Left lobe of liver (tissue), 2 donors: Measurements from ENCODE around the gene TADA3. TPM values are rescaled to one million over a fixed set of nuclear protein-coding genes. Genes with fewer than 3 reads are reported as not detected.

Experiments
- ATAC-seq: fragments of 200-7000 bp; cut with Tn5 transposase; one replicate; pipeline ENCODE4 v1.9.1; 2020; ENCODE audit warnings: mild to moderate bottlenecking, moderate library complexity
- DNase-seq: peaks from one replicate; pipeline ENCODE4 v3.0.0-alpha.2; 2020; ENCODE audit warnings: low spot score
- total RNA-seq: library from RNA; stranded (reverse); gene quantifications from one replicate; pipeline ENCODE4 v1.2.1, GENCODE V29; 2021
- donor health status: DM: no; HTN: no; CAD: no; lungs with moderate emphysema.
- donor health status: DM: no; HTN: yes; CAD: no.

Gene TADA3
- total RNA-seq, 1 donor from 2014 or later: 25.8 TPM

DNA sequence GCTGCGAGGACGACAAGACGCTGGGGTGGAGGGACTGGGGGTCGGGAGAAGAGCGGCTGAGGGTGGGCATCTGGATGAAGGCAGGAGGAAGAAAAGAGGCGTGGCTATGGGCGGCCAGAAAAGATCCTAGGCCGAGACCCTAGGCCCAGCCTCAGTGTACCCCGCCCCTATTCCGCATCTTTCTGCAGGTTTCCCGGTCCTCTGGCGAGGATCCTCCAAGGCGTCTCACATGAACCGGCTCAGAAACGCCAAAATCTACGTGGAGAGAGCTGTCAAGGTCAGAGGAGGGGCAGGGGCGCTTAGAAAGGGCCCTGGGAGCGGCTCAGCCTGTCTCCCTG is 18.1 kb upstream of the TADA3 start:
- no peak for ATAC-seq
- no peak for DNase-seq

- ATAC-seq: peak; percentile 84
- DNase-seq: peak; percentile 71
Measured at GRCh38 chr3:9809615-9810432, 17.6 kb upstream of the TADA3 start, which contains the start of gene TTLL3. TSS of gene TTLL3 (plus strand) at chr3:9810262. CDS start at chr3:9810662, 400 bp downstream.

DNA sequence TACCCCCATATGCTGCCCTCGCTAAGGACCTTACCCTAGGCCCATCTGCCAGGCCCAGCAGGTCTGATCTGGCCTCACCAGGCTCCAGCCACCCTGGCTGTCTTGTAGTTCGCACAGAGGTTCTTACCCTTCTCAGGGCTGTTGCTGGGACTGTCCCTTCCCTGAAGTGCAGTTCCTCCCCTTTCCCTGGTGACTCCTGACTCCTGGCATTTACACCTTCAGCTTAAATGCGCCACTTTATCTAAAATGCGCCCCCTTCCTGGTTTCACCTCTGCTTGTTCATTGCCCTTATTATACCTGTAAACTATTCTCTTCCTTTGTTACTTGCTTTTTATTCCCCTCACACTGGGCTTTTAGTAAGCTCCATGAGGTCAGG is 17.0 kb upstream of the TADA3 start:
- DNase-seq: no peak
- no peak for ATAC-seq

DNA sequence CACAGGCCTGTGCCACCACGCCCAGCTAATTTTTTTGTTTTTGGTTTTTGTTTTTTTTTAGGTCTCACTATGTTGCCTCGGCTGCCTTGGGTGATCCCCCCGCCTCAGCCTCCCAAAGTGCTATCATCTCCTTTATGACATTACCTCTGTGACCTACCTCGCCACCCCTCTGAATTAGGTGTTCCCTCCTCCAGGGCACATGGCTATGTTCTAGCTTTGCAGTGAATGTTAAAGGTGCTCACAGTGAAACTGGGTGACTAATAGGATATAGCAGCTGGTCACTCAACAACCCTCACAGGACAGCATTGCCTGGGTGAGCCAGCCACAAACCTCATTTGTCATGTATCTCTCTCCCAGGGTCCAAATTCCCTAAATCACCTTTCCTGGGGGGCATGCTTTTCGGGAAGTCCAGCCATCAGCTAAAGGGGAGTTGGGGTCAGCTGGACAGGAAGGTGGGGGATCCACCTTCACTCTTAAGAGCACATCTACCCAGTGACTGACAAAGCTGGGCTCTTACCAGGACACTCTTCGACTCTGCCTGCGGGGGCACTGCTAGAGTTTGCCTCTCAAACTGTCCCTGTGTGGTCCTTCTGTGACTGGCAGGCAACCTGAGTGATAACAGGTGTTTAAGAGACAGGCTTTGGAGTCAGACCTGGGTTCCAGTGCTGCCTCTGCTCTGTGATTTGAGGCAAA is 16.2 kb upstream of the TADA3 start:
- ATAC-seq (peak; percentile 42), DNase-seq (no peak)

DNA sequence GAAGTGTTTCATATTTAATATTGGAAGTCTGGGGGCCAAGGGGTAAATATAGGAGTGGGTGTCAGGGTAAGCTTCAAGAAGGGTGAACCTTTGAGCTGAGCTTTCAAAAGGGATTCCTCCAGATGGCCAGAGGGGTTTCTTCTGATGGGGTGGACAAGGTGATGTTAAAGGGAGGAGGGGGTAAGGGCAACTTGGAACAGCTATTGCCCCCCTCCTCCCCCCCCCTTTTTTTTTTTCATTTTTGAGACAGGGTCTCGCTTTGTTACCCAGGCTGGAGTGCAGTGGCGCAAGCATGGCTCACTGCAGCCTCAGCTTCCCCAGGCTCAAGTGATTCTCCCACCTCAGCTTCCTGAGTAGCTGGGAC is 15.7 kb upstream of the TADA3 start:
- DNase-seq (no peak), ATAC-seq (no peak)

DNA sequence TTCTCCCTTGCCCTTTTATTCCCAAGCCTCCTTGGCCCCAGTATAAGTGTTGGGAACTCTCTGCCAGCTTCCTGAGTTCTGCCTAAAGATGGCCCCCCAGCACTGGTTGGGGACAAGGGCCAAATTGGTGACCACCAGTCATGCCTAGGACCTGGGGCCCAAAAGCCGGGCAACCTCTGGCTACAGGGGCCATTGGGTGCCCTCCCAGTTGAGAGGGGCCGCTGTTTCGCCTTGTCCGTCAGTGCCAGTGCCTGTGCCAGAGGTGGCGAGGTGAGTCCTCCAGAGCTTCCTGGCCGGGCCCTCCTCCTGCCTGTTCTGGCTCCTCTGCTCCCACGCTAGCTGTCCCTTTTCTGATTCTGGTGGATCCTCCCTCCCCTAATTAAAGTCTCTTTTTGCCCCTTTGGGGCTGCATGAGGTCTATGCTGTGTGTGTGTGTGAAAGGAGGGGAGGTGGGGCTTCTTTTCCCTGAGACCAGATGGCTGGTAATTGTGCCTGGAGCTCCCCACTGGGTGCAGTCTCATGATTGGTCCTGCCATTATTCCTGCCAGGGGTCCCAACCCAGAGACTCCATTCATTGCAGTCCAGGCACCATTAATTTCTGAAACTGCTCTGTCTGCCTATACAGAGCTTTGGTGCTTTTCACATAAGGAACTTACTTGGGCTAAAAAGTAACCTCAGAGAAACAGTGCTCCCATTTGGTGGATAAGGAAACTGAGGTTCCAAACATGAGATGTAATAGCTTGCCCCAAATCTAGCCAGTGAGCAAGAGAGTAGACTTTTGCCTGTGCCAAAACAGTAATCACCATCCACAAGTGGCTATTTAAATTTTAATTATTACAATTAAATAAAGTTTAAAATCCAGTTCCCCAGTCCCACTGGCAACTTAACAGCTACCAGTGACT is 14.7 kb upstream of the TADA3 start:
- ATAC-seq (no peak), DNase-seq (no peak)

- DNase-seq (no peak), ATAC-seq (no peak)
Measured at GRCh38 chr3:9806137-9806536, 13.9 kb upstream of the TADA3 start.

GRCh38 chr3:9804996-9805395 is 12.7 kb upstream of the TADA3 start:
- no peak for DNase-seq
- no peak for ATAC-seq

DNA sequence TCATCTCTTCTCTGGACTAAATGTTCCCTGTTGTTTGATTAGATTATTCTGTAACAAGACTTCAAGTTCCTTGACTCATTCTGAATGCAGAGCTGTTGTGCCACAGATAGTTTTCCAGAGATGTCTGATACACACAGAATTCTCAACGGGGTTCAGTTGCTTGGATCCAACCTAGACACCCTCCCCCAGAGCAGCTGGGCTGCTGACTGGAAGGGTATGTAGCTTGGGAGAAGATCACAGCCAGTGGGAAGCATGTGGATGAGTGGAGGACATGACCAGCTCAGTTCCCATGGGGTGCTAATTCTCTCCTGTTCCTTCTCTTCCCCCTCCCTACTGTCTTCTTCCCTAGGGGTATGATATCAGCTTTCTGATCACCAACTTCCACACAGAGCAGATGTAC is 11.2 kb upstream of the TADA3 start:
- ATAC-seq (no peak), DNase-seq (no peak)

DNA sequence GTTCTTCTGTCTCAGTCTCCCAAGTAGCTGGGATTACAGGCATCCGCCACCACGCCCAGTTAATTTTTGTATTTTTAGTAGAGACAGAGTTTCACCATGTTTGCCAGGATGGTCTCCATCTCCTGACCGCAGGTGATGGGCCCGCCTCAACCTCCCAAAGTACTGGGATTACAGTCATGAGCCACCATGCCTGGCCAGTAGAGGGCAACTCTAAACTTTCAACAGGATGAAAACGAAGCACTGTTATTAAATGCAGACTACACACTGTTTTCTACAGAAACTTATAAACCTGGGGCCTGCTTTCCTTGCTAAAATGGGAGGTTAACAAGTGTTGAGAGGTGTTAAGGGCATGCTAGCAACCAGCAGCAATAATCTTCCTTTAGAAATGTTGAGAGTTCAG is 8.3 kb upstream of the TADA3 start:
- ATAC-seq: peak; percentile 48

DNA sequence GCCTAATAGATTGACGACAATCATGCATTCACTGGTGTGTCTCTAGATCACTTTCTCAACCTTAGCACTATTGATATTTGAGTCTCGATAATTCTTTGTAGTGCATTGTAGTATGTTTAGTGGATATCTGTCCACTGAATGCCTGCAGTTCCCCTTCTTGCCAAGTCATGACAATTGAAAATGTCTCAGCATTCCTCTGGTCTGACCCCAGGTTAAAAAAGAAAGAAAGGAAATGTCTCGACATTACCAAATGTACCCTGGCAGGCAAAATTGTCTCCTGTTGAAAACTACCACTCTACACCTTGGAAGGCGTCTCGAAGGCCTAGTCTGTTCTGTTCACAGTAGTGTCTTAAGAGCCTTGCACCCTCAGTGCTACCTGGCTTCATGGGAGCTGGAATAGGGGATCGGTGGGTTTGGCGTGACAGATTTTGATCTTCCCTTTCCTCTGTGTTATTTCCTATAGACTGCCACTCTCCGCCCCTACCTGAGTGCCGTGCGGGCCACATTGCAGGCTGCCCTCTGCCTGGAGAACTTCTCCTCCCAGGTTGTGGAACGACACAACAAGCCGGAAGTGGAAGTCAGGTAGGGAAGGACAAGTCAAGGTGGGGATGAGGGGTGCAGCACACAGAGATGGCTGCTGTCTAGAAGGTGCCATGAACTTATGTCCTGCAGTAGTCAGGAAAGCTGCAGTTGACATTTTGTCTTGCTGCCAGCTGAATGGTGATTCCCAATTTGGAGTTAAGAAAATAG is 5.1 kb upstream of the TADA3 start:
- DNase-seq: no peak
- no peak for ATAC-seq

More for the DNA sequence above, 8.3 kb upstream of the TADA3 start:
- DNase-seq: no peak

- no peak for ATAC-seq
- no peak for DNase-seq
Measured at GRCh38 chr3:9795207-9795606, 2.9 kb upstream of the TADA3 start.

DNA sequence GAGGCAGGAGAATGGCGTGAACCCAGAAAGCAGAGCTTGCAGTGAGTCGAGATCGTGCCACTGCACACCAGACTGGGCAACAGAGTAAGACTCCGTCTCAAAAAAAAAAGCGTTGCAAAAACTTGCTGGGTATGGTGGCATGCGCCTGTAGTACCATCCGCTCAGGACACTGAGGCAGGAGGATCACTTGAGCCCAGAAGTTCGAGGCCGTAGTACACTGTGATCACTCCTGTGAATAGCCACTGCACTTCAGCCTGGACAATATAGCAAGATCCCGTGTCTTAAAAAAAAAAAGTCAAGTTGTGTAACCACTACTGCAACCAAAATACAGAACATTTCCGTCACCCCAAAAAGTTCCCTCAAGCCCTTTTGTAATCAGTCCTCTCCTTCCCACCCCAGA is 2.1 kb upstream of the TADA3 start:
- no peak for ATAC-seq
- DNase-seq: no peak

DNA sequence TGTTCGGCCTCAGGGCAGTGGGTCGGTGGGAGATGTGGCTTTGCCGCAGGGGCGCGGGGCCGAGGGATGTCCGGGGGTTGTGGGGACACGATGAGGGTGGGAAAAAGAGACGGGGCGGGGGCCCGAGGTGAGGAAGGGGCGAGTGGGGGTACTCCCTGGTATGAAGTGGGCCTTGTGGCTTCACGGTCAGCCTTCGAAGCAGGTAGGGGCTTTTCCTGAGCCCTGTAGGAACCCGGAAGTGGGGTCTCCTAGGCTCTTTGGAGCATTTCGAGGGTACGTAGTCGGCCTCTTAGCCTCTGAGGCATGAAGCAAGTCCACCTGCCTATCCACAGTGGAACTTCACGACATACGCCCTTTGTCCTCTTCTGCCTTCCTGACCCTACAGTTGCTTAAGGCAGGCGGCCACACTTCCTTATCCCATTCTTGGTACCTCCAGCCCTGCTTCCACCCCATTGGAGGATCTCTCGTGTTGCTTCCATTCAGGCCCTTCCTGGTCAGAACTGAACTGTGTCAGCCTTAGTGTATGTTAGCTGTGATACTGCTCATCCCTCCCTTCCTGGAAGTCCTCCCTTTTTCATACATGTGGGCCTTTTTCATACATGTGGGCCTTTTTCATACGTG is 998 bp upstream of the TADA3 start:
- ATAC-seq: peak; percentile 2
- DNase-seq: no peak

GRCh38 chr3:9791790-9792404 is 376 bp downstream of the TADA3 start:
- no peak for DNase-seq
- no peak for ATAC-seq

DNA sequence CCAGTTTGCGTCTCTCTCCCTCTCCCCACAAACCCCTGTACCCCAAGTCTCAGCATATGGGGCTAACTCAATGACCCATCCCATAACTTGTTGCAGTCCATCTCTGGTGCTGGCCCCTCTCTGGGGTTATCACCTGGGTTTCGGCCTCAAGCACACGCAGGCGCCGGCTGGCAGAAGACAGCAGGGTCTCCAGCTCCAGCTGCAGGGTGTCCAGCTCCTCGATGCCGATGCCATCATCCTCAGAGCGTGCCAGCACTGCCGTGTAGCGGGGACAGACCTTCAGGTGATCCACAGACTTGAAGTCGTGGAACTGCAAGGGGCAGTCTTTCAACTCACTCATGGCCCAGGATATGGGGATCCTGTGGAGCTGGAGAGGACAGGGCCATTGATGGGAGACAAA is 1.1 kb downstream of the TADA3 start:
- DNase-seq (no peak), ATAC-seq (no peak)

GRCh38 chr3:9787714-9788113 is 4.6 kb downstream of the TADA3 start:
- no peak for ATAC-seq
- DNase-seq: no peak

GRCh38 chr3:9786825-9787669 is 5.2 kb downstream of the TADA3 start:
- DNase-seq (no peak), ATAC-seq (no peak)

GRCh38 chr3:9786209-9786739 is 6.0 kb downstream of the TADA3 start:
- ATAC-seq: no peak
- no peak for DNase-seq
